ENCODE results near the gene CCR5AS.

Gene CCR5AS

GRCh38 chr3:46454606-46455005 lies 47.7 kb upstream of the CCR5AS start:
- H3K27me3 ChIP-seq (ENCODE audit: control insufficient read depth, insufficient read depth, low read length), result peaks cover 4% of the 10 kb centered on the region
- no peak overlapping the region for H3K4me3 ChIP-seq (replicated peaks in 1 of 4; ENCODE audit: control extremely low read depth in 1 of 4, insufficient read depth in 1 of 4, low read depth in 3 of 4, low read length in 4 of 4)
- TF ChIP-seq EZH2 (IDR thresholded peaks at IDR 0.05; ENCODE audit: low read length, missing control alignments), result no peak
- TF ChIP-seq CTCF (conservative IDR thresholded peaks at IDR 0.05 in 1 of 2, IDR thresholded peaks at IDR 0.05 in 1 of 2; ENCODE audit: low read depth in 1 of 2, low read length in 2 of 2), result no peak
- no peak overlapping the region for H3K27ac ChIP-seq (ENCODE audit: insufficient read depth, low read length)
- no peak overlapping the region for H3K9ac ChIP-seq (ENCODE audit: insufficient read depth, low read length)
- no peaks in the 10 kb centered on the region for H3K36me3 ChIP-seq (ENCODE audit: control insufficient read depth, insufficient read depth, low read length)
- no peaks in the 10 kb centered on the region for H4K20me1 ChIP-seq (ENCODE audit: control insufficient read depth, extremely low read depth, insufficient read depth, low read length)
- no peak overlapping the region for H3K4me2 ChIP-seq (ENCODE audit: extremely low read depth, insufficient read depth, low read length)
- H3K9me3 ChIP-seq (ENCODE audit: control insufficient read depth, insufficient read depth, low read depth, low read length), result no peaks in the 10 kb centered on the region
- H3K4me1 ChIP-seq (ENCODE audit: control insufficient read depth, extremely low read depth, insufficient read depth, low read length), result no peaks in the 10 kb centered on the region
- no peak overlapping the region for H2AFZ ChIP-seq (ENCODE audit: low read length)
- H3K79me2 ChIP-seq (ENCODE audit: control insufficient read depth, insufficient read depth, low read length), result no peaks in the 10 kb centered on the region
- no peak for DNase-seq (ENCODE audit: low read depth in 2 of 2)

GRCh38 chr3:46454209-46454595 lies 47.3 kb upstream of the CCR5AS start:
- Histone ChIP-seq H3K27me3 (ENCODE audit: control insufficient read depth, insufficient read depth, low read length) (peaks cover 4% of the 10 kb centered on the region), H3K9ac (ENCODE audit: insufficient read depth, low read length) (no peak overlapping the region), H4K20me1 (ENCODE audit: control insufficient read depth, extremely low read depth, insufficient read depth, low read length) (no peaks in the 10 kb centered on the region), H3K9me3 (ENCODE audit: control insufficient read depth, insufficient read depth, low read depth, low read length) (no peaks in the 10 kb centered on the region), H3K4me3 (replicated peaks in 1 of 4; ENCODE audit: control extremely low read depth in 1 of 4, insufficient read depth in 1 of 4, low read depth in 3 of 4, low read length in 4 of 4) (no peak overlapping the region), H3K79me2 (ENCODE audit: control insufficient read depth, insufficient read depth, low read length) (no peaks in the 10 kb centered on the region), H3K4me1 (ENCODE audit: control insufficient read depth, extremely low read depth, insufficient read depth, low read length) (no peaks in the 10 kb centered on the region), H3K27ac (ENCODE audit: insufficient read depth, low read length) (no peak overlapping the region), H3K36me3 (ENCODE audit: control insufficient read depth, insufficient read depth, low read length) (no peaks in the 10 kb centered on the region), H2AFZ (ENCODE audit: low read length) (no peak overlapping the region), H3K4me2 (ENCODE audit: extremely low read depth, insufficient read depth, low read length) (no peak overlapping the region)
- TF ChIP-seq CTCF (conservative IDR thresholded peaks at IDR 0.05 in 1 of 2, IDR thresholded peaks at IDR 0.05 in 1 of 2; ENCODE audit: low read depth in 1 of 2, low read length in 2 of 2) (no peak), EZH2 (IDR thresholded peaks at IDR 0.05; ENCODE audit: low read length, missing control alignments) (no peak)
- no peak for DNase-seq (ENCODE audit: low read depth in 2 of 2)

GRCh38 chr3:46453526-46454208 lies 46.8 kb upstream of the CCR5AS start:
- TF ChIP-seq CTCF (conservative IDR thresholded peaks at IDR 0.05 in 1 of 2, IDR thresholded peaks at IDR 0.05 in 1 of 2; ENCODE audit: low read depth in 1 of 2, low read length in 2 of 2) (no peak), EZH2 (IDR thresholded peaks at IDR 0.05; ENCODE audit: low read length, missing control alignments) (no peak)
- H4K20me1 ChIP-seq (ENCODE audit: control insufficient read depth, extremely low read depth, insufficient read depth, low read length), result no peaks in the 10 kb centered on the region
- peaks cover 4% of the 10 kb centered on the region for H3K27me3 ChIP-seq (ENCODE audit: control insufficient read depth, insufficient read depth, low read length)

More at GRCh38 chr3:46453526-46454208, 46.8 kb upstream of the CCR5AS start:
- Histone ChIP-seq H2AFZ (ENCODE audit: low read length) (no peak overlapping the region), H3K4me1 (ENCODE audit: control insufficient read depth, extremely low read depth, insufficient read depth, low read length) (no peaks in the 10 kb centered on the region), H3K4me2 (ENCODE audit: extremely low read depth, insufficient read depth, low read length) (no peak overlapping the region), H3K79me2 (ENCODE audit: control insufficient read depth, insufficient read depth, low read length) (no peaks in the 10 kb centered on the region), H3K9ac (ENCODE audit: insufficient read depth, low read length) (no peak overlapping the region), H3K4me3 (replicated peaks in 1 of 4; ENCODE audit: control extremely low read depth in 1 of 4, insufficient read depth in 1 of 4, low read depth in 3 of 4, low read length in 4 of 4) (no peak overlapping the region), H3K27ac (ENCODE audit: insufficient read depth, low read length) (no peak overlapping the region), H3K36me3 (ENCODE audit: control insufficient read depth, insufficient read depth, low read length) (no peaks in the 10 kb centered on the region), H3K9me3 (ENCODE audit: control insufficient read depth, insufficient read depth, low read depth, low read length) (no peaks in the 10 kb centered on the region)
- DNase-seq (ENCODE audit: low read depth in 2 of 2), result no peak
